HCT116 (cell line): ENCODE measurements around the gene TRAF2.

Experiments
- EZH2 ChIP-seq: fragments of 200-600 bp; sonication (generic); IDR thresholded peaks from 2 replicates; pipeline ENCODE4 v1.6.1; 2017; ENCODE audit warnings: antibody characterized with exemption, mixed run types
- EZH2phosphoT487 ChIP-seq: fragments of 200-600 bp; IDR thresholded peaks from 2 replicates; pipeline ENCODE4 v1.6.1; 2018; ENCODE audit warnings: antibody characterized with exemption, borderline replicate concordance
- POLR2A ChIP-seq: IDR thresholded peaks from 2 replicates; pipeline ENCODE4 v1.7.0; 2011; ENCODE audit warnings: borderline replicate concordance; ENCODE audit not compliant: insufficient read depth, insufficient read length; ENCODE audit errors: extremely low read depth
- POLR2AphosphoS5 ChIP-seq: IDR thresholded peaks from 2 replicates; pipeline ENCODE4 v1.6.1; 2011; ENCODE audit warnings: mild to moderate bottlenecking, low read depth, low read length, moderate library complexity
- TF ChIP-seq, protein P1 (sequence below), 3 experiments: fragments of 200-600 bp in 1 of 3; sonication (generic) in 1 of 3; IDR thresholded peaks in 2 of 3; conservative IDR thresholded peaks in 1 of 3; 2 replicates each; pipeline ENCODE4 v1.5.1; 2012 to 2017; ENCODE audit warnings: low read depth in 2 of 3, low read length in 2 of 3, antibody characterized with exemption in 1 of 3, borderline replicate concordance in 1 of 3, control low read depth in 1 of 3, mild to moderate bottlenecking in 1 of 3, mixed read lengths in 1 of 3, mixed run types in 1 of 3, moderate library complexity in 1 of 3; ENCODE audit not compliant: insufficient read depth in 1 of 3
- TF ChIP-seq, protein P2 (sequence below): IDR thresholded peaks from 2 replicates; pipeline ENCODE4 v1.6.1; 2011; ENCODE audit warnings: mild to moderate bottlenecking, low read length, moderate library complexity; ENCODE audit not compliant: insufficient replicate concordance; ENCODE audit errors: extremely low read depth

DNA sequence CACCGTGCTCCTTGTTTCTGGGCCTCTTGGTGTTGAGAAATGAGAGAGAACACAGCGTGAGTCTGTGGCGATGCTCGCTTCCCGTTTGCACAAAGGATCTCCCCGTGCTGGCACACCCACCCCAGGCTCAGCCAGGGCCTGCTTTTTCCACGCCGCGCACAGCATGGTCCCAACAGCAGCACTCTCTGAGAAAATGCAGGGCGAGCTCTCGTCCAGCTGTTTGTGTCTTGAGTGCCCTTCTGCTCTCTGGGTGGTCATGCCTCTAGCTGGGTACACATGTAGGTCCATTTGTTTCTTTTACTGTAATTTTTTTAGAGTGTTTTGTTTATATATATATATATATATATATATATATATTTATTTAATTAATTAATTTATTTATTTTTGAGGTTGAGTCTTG, 31.6 kb downstream of the TRAF2 start:
- TF ChIP-seq POLR2A (no peak), EZH2phosphoT487 (no peak), POLR2AphosphoS5 (no peak), EZH2 (no peak)
- TF ChIP-seq, protein P1, sequence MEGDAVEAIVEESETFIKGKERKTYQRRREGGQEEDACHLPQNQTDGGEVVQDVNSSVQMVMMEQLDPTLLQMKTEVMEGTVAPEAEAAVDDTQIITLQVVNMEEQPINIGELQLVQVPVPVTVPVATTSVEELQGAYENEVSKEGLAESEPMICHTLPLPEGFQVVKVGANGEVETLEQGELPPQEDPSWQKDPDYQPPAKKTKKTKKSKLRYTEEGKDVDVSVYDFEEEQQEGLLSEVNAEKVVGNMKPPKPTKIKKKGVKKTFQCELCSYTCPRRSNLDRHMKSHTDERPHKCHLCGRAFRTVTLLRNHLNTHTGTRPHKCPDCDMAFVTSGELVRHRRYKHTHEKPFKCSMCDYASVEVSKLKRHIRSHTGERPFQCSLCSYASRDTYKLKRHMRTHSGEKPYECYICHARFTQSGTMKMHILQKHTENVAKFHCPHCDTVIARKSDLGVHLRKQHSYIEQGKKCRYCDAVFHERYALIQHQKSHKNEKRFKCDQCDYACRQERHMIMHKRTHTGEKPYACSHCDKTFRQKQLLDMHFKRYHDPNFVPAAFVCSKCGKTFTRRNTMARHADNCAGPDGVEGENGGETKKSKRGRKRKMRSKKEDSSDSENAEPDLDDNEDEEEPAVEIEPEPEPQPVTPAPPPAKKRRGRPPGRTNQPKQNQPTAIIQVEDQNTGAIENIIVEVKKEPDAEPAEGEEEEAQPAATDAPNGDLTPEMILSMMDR (IDR thresholded peaks at IDR 0.05 in 2 of 3, conservative IDR thresholded peaks at IDR 0.05 in 1 of 3; ENCODE audit: borderline replicate concordance in 1 of 3, insufficient read depth in 1 of 3, low read depth in 2 of 3, low read length in 2 of 3), result no peak
- TF ChIP-seq, protein P2, sequence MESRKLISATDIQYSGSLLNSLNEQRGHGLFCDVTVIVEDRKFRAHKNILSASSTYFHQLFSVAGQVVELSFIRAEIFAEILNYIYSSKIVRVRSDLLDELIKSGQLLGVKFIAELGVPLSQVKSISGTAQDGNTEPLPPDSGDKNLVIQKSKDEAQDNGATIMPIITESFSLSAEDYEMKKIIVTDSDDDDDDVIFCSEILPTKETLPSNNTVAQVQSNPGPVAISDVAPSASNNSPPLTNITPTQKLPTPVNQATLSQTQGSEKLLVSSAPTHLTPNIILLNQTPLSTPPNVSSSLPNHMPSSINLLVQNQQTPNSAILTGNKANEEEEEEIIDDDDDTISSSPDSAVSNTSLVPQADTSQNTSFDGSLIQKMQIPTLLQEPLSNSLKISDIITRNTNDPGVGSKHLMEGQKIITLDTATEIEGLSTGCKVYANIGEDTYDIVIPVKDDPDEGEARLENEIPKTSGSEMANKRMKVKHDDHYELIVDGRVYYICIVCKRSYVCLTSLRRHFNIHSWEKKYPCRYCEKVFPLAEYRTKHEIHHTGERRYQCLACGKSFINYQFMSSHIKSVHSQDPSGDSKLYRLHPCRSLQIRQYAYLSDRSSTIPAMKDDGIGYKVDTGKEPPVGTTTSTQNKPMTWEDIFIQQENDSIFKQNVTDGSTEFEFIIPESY, result no peak
